Body of pancreas (tissue), 4 donors: Measurements from ENCODE around the gene MGAT5. TPM values are rescaled to one million over a fixed set of nuclear protein-coding genes. Genes with fewer than 3 reads are reported as not detected.

ENCODE experiments used
- ATAC-seq: fragments of 150-250 bp; one replicate; pipeline ENCODE4 v1.9.1; 2016
- DNase-seq, 4 donors: peaks; one replicate each; pipeline ENCODE4 v3.0.0-alpha.2; 2019
- H3K27ac ChIP-seq, 4 donors: fragments of 200-600 bp; sonication (generic); 1 replicate in 3 of 4; 2 replicates in 1 of 4; pipeline versions ENCODE4 v1.5.1 to v1.6.1; 2016 to 2019; ENCODE audit warnings: mild to moderate bottlenecking in 1 of 4, mixed read lengths in 1 of 4, moderate library complexity in 1 of 4
- H3K27me3 ChIP-seq, 2 donors: fragments of 200-600 bp; sonication (generic); one replicate each; pipeline ENCODE4 v1.6.0; 2016; ENCODE audit warnings: mild to moderate bottlenecking in 1 of 2
- H3K36me3 ChIP-seq, 2 donors: fragments of 200-600 bp; sonication (generic); replicated peaks in 1 of 2; 2 replicates each; pipeline ENCODE4 v1.5.1; 2016; ENCODE audit warnings: low read depth in 2 of 2; ENCODE audit not compliant: insufficient read depth in 1 of 2
- H3K4me1 ChIP-seq: fragments of 200-600 bp; sonication (generic); one replicate; pipeline ENCODE4 v1.6.0; 2016
- H3K4me3 ChIP-seq, 2 donors: fragments of 200-600 bp; sonication (generic); 1 replicate in 1 of 2; 2 replicates in 1 of 2; pipeline ENCODE4 v1.5.1; 2016 to 2019
- H3K9me3 ChIP-seq, 3 donors: fragments of 200-600 bp; sonication (generic); 1 replicate in 2 of 3; 2 replicates in 1 of 3; pipeline ENCODE4 v1.5.1; 2016
- POLR2A ChIP-seq, 3 donors: fragments of 450-650 bp; IDR thresholded peaks; one replicate each; pipeline ENCODE4 v1.6.1; 2016; ENCODE audit warnings: antibody characterized with exemption in 3 of 3, mild to moderate bottlenecking in 2 of 3
- WGBS, 2 donors: methylation state at CpG; one replicate each; pipeline ENCODE4 v1.1.5; 2017; 5-methylcytosine and 5-hydroxymethylcytosine counted together
- intact Hi-C: fragments of 100-400 bp; cut with DNase I; formaldehyde crosslinking; loops from one replicate; pipeline ENCODE4 v1.15.1; 2023
- total RNA-seq, 2 donors: library from RNA; depleted of rRNA; stranded (reverse); fragments of >200 nt; gene quantifications; one replicate each; pipeline ENCODE4 v1.1.0, GENCODE V29; 2016
- TF ChIP-seq, protein P1 (sequence below), 7 experiments: fragments of 450-650 bp in 4 of 7; fragments of 200-600 bp in 3 of 7; sonication (generic) in 3 of 7; IDR thresholded peaks; one replicate each; pipeline ENCODE4 v1.5.1; 2016 to 2019; ENCODE audit warnings: antibody characterized with exemption in 7 of 7

MGAT5 gene, protein sequence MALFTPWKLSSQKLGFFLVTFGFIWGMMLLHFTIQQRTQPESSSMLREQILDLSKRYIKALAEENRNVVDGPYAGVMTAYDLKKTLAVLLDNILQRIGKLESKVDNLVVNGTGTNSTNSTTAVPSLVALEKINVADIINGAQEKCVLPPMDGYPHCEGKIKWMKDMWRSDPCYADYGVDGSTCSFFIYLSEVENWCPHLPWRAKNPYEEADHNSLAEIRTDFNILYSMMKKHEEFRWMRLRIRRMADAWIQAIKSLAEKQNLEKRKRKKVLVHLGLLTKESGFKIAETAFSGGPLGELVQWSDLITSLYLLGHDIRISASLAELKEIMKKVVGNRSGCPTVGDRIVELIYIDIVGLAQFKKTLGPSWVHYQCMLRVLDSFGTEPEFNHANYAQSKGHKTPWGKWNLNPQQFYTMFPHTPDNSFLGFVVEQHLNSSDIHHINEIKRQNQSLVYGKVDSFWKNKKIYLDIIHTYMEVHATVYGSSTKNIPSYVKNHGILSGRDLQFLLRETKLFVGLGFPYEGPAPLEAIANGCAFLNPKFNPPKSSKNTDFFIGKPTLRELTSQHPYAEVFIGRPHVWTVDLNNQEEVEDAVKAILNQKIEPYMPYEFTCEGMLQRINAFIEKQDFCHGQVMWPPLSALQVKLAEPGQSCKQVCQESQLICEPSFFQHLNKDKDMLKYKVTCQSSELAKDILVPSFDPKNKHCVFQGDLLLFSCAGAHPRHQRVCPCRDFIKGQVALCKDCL
- 10 to 100 TPM; 15.8 to 16.3 TPM for total RNA-seq

DNA sequence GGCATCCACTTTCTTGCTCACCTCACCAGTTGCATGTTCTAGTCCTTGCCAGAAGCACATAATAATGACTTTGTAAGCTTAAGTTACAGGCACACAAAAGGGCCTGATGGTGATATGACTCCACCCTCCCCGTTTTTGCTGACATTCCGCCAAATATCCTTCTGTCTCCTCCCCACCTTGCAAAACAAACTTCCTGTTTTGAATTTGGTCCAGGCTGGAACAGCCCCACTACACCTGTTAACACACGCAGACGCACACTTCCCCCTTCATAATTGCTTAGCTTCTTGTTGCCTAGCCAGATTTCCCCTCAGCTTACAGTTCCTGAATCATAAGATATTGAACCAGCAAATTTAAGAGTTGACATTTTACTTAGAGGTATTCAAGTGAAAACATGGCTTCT is at the start of gene MGAT5:
Gene MGAT5 (plus strand): TSS at position 269 of the 400 bp plus-strand sequence. CDS start 332 bp downstream, outside the sequence.
- 5 to 10% methylated on average over 4 of the region's 4 CpGs for WGBS, 2 donors
- Histone ChIP-seq H3K27me3 (no peaks in the 10 kb centered on the region), H3K9me3 (no peaks in the 10 kb centered on the region), H3K4me1 (peaks cover 23% of the 10 kb centered on the region), H3K27ac (peak within 1 kb of the TSS in 3 of 4 donors; percentile 49 to 60 (median 53)), H3K4me3 (no peak within 1 kb of the TSS), H3K36me3 (no peaks in the 10 kb centered on the region)
- peak; percentile 84 for ATAC-seq
- peak; percentile 65 to 87 (median 86) for DNase-seq
- intact Hi-C loops = no loop called here
- TF ChIP-seq, protein P1, sequence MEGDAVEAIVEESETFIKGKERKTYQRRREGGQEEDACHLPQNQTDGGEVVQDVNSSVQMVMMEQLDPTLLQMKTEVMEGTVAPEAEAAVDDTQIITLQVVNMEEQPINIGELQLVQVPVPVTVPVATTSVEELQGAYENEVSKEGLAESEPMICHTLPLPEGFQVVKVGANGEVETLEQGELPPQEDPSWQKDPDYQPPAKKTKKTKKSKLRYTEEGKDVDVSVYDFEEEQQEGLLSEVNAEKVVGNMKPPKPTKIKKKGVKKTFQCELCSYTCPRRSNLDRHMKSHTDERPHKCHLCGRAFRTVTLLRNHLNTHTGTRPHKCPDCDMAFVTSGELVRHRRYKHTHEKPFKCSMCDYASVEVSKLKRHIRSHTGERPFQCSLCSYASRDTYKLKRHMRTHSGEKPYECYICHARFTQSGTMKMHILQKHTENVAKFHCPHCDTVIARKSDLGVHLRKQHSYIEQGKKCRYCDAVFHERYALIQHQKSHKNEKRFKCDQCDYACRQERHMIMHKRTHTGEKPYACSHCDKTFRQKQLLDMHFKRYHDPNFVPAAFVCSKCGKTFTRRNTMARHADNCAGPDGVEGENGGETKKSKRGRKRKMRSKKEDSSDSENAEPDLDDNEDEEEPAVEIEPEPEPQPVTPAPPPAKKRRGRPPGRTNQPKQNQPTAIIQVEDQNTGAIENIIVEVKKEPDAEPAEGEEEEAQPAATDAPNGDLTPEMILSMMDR (IDR thresholded peaks at IDR 0.05) = no peak
- no peak for TF ChIP-seq POLR2A (IDR thresholded peaks at IDR 0.05)

DNA sequence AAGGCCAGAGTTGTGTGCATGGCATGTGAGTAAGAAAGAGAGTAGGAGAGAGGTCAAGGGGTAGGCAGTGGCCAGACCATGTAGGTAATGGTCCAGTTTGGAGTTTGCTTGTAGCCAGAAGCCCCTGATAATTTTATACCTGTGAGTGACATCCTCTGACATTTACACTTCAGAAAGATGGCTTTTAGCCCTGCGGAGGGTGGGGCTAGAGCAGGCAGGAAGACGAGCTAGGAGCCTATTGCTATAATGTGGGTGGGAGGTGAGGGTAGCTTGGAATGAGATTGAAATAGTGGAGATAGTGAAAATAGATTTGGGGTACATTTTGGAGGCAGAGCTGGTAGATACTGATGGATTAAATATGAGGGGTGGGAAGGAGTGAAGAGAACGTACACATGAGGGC is 48.8 kb upstream of the MGAT5 start:
- peaks cover 62% of the 10 kb centered on the region for H3K4me1 ChIP-seq
- peak overlapping the region in 1 of 4 donors; percentile 14 for H3K27ac ChIP-seq
- H3K27me3 ChIP-seq = no peaks in the 10 kb centered on the region
- no peaks in the 10 kb centered on the region for H3K9me3 ChIP-seq
- intact Hi-C loops = no loop called here
- no peak for TF ChIP-seq POLR2A (IDR thresholded peaks at IDR 0.05)
- TF ChIP-seq, protein P1 (IDR thresholded peaks at IDR 0.05) = no peak
- DNase-seq (no peak), ATAC-seq (no peak)
- WGBS, 2 donors = 75 to 88% methylated on average over 3 of the region's 3 CpGs
- no peaks in the 10 kb centered on the region for H3K36me3 ChIP-seq
- no peak overlapping the region for H3K4me3 ChIP-seq

DNA sequence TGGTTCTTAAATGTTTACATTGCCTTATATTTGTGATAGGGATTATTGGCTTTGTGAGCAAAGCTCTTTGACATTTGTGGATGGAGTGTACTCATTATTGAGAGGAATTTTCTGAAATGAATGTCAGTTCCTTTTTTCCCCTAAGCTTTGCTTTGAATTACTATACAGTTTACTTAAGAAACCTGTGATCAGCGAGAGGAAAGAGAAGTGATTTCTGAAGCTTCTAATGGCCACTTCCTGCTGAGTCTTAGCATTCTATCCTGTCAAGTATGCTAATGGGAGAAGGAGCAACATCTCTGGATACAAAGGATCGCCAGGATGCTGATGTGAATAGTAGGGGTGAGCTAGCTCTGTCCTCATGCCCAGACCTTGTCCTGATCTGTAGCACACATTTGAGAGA is 47.8 kb upstream of the MGAT5 start:
- Histone ChIP-seq H3K4me1 (peaks cover 53% of the 10 kb centered on the region), H3K27me3 (no peaks in the 10 kb centered on the region), H3K27ac (peak overlapping the region in 1 of 4 donors; percentile 14), H3K9me3 (no peaks in the 10 kb centered on the region), H3K4me3 (no peak overlapping the region), H3K36me3 (no peaks in the 10 kb centered on the region)
- ATAC-seq = no peak
- no peak for DNase-seq
- 48 to 67% methylated on average over 2 of the region's 2 CpGs for whole genome bisulfite sequencing, 2 donors
- TF ChIP-seq POLR2A (IDR thresholded peaks at IDR 0.05) = no peak
- TF ChIP-seq, protein P1 (IDR thresholded peaks at IDR 0.05) = no peak
- intact Hi-C loops = no loop called here

DNA sequence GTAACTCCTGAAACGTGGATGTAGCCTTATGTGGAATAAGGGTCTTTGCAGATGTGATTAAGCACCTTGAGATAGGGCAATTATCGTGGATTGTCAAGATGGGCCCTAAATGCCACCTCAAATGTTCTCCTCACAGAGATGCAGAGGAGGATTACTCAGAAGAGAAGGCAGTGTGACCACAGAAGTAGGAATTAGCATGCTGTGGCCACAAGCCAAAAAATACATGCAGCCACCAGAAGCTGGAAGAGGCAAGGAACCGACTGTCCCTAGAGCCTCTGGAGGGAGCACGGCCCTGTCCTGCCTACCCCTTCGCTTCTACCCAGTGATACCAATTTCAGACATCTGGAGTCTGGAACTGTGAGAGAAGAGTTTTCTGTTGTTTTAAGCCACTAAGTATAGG is 47.3 kb upstream of the MGAT5 start:
- WGBS, 2 donors = 51 to 60% methylated on average over 5 of the region's 5 CpGs
- intact Hi-C loops = no loop called here
- H3K27ac ChIP-seq = no peak overlapping the region
- H3K4me1 ChIP-seq = peaks cover 47% of the 10 kb centered on the region
- H3K4me3 ChIP-seq = no peak overlapping the region
- ATAC-seq = no peak
- peak in 3 of 4 donors; percentile 44 to 55 (median 51) for DNase-seq
- no peaks in the 10 kb centered on the region for H3K9me3 ChIP-seq
- H3K36me3 ChIP-seq = no peaks in the 10 kb centered on the region
- no peaks in the 10 kb centered on the region for H3K27me3 ChIP-seq
- TF ChIP-seq, protein P1 (IDR thresholded peaks at IDR 0.05) = no peak
- TF ChIP-seq POLR2A (IDR thresholded peaks at IDR 0.05) = no peak
